HCT116 (cell line): ENCODE data around the gene SH2B2. TPM values are rescaled to one million over a fixed set of nuclear protein-coding genes. Genes with fewer than 3 reads are reported as not detected.

Source experiments
- ATAC-seq: fragments of 200-7000 bp; cut with Tn5 transposase; 2 replicates; pipeline ENCODE4 v1.9.1; 2020; ENCODE audit warnings: mild to moderate bottlenecking, moderate library complexity
- BruUV-seq: library from RNA; stranded (reverse); fragments of 400-500 nt; replicated peaks from 2 replicates; lab custom pipeline; 2021; lab: Mats Ljungman, UMichigan
- CTCF ChIA-PET: fragments of 300-600 bp; sonication (Branson Sonifier 250); formaldehyde crosslinking; loops from one replicate; lab custom pipeline; 2021; ENCODE audit warnings: antibody characterized with exemption; lab: Charles Lee
- POLR2A ChIA-PET: fragments of 300-600, 350-600 bp; sonication (Branson Sonifier 250); formaldehyde crosslinking; loops from one replicate; lab custom pipeline; 2021; ENCODE audit warnings: antibody characterized with exemption; lab: Charles Lee
- RAD21 ChIA-PET, 2 experiments: fragments of 300-600 bp; sonication (Branson Sonifier 250); formaldehyde crosslinking; loops; one replicate each; lab custom pipeline; 2023; ENCODE audit warnings: low total read pairs in 2 of 2; ENCODE audit not compliant: uncharacterized antibody in 2 of 2, unreplicated experiment in 2 of 2, low non-redundant PET in 1 of 2; lab: Charles Lee
- DNase-seq: peaks from one replicate; pipeline ENCODE4 v3.0.0-alpha.2; 2010; ENCODE audit warnings: low read depth, low spot score
- H2AFZ ChIP-seq: fragments of 200-600 bp; shearing (Covaris generic), sonication (generic); 2 replicates; pipeline ENCODE4 v1.6.1; 2017; ENCODE audit warnings: low read depth, mixed run types, mixed read lengths, antibody characterized with exemption, low read length; ENCODE audit not compliant: poor library complexity, severe bottlenecking
- H3K27ac ChIP-seq: 2 replicates; pipeline ENCODE4 v1.5.1; 2012; ENCODE audit warnings: low read depth, low read length
- H3K27me3 ChIP-seq: fragments of 200-600 bp; sonication (generic); 2 replicates; pipeline ENCODE4 v1.6.1; 2016; ENCODE audit warnings: mixed run types, low read length, mixed read lengths; ENCODE audit not compliant: insufficient read depth
- H3K36me3 ChIP-seq, 2 experiments: fragments of 200-500 bp in 1 of 2; fragments of 200-600 bp in 1 of 2; sonication (Bioruptor generic) in 1 of 2; sonication (generic) in 1 of 2; 2 replicates each; pipeline versions ENCODE4 v1.5.1 to v1.6.1; 2014 to 2016; ENCODE audit warnings: low read length in 2 of 2, inconsistent platforms in 1 of 2, mixed read lengths in 1 of 2, mixed run types in 1 of 2; ENCODE audit not compliant: insufficient read depth in 2 of 2, control insufficient read depth in 1 of 2
- H3K4me1 ChIP-seq, 2 experiments: fragments of 200-600 bp in 1 of 2; sonication (generic) in 1 of 2; 2 replicates each; pipeline versions ENCODE4 v1.5.1 to v1.6.1; 2012 to 2017; ENCODE audit warnings: low read length in 2 of 2, inconsistent platforms in 1 of 2, mild to moderate bottlenecking in 1 of 2, mixed read lengths in 1 of 2, mixed run types in 1 of 2, moderate library complexity in 1 of 2; ENCODE audit not compliant: insufficient read depth in 2 of 2, control insufficient read depth in 1 of 2
- H3K4me2 ChIP-seq: fragments of 200-600 bp; sonication (generic); 2 replicates; pipeline ENCODE4 v1.6.1; 2017; ENCODE audit warnings: mixed run types, low read length, mixed read lengths
- H3K4me3 ChIP-seq, 2 experiments: fragments of 200-600 bp in 1 of 2; sonication (generic) in 1 of 2; replicated peaks in 1 of 2; 2 replicates each; pipeline ENCODE4 v1.5.1; 2011 to 2016; ENCODE audit warnings: low read length in 2 of 2, control low read depth in 1 of 2, low read depth in 1 of 2, mild to moderate bottlenecking in 1 of 2, mixed read lengths in 1 of 2, mixed run types in 1 of 2
- H3K79me2 ChIP-seq: fragments of 200-600 bp; sonication (generic); 2 replicates; pipeline ENCODE4 v1.6.1; 2017; ENCODE audit warnings: mild to moderate bottlenecking, mixed run types, low read length, moderate library complexity, mixed read lengths; ENCODE audit not compliant: insufficient read depth
- H3K9ac ChIP-seq: fragments of 200-600 bp; sonication (generic); 2 replicates; pipeline ENCODE4 v1.6.1; 2016; ENCODE audit warnings: low read length, mixed read lengths
- H3K9me2 ChIP-seq: fragments of 200-600 bp; sonication (generic), shearing (Covaris generic); 2 replicates; pipeline ENCODE4 v1.6.1; 2017; ENCODE audit warnings: mixed run types, mild to moderate bottlenecking, moderate library complexity; ENCODE audit not compliant: insufficient read depth
- H3K9me3 ChIP-seq, 2 experiments: fragments of 200-500 bp in 1 of 2; fragments of 200-600 bp in 1 of 2; sonication (Bioruptor generic) in 1 of 2; sonication (generic) in 1 of 2; 2 replicates each; pipeline ENCODE4 v1.6.1; 2014 to 2017; ENCODE audit warnings: low read length in 2 of 2, mixed read lengths in 2 of 2, inconsistent platforms in 1 of 2, low read depth in 1 of 2, mild to moderate bottlenecking in 1 of 2, mixed run types in 1 of 2, moderate library complexity in 1 of 2; ENCODE audit not compliant: control insufficient read depth in 1 of 2, insufficient read depth in 1 of 2
- H4K20me1 ChIP-seq: fragments of 200-600 bp; sonication (generic), shearing (Covaris generic); 2 replicates; pipeline ENCODE4 v1.6.1; 2017; ENCODE audit warnings: mixed run types, mild to moderate bottlenecking, moderate library complexity; ENCODE audit not compliant: insufficient read depth
- RAD21 ChIP-seq: IDR thresholded peaks from 2 replicates; pipeline ENCODE4 v1.6.1; 2012; ENCODE audit warnings: low read depth, mild to moderate bottlenecking
- intact Hi-C: fragments of 100-400 bp; cut with micrococcal nuclease; formaldehyde crosslinking; loops from 2 replicates; pipeline ENCODE4 v1.10.0; 2022
- total RNA-seq: library from RNA; stranded (reverse); gene quantifications from one replicate; pipeline ENCODE4 v1.2.1, GENCODE V29; 2021; ENCODE audit not compliant: unreplicated experiment
- TF ChIP-seq, protein P1 (sequence below): IDR thresholded peaks from 2 replicates; pipeline ENCODE4 v1.6.1; 2012; ENCODE audit warnings: low read depth
- TF ChIP-seq, protein P2 (sequence below), 3 experiments: fragments of 200-600 bp in 1 of 3; sonication (generic) in 1 of 3; IDR thresholded peaks in 2 of 3; conservative IDR thresholded peaks in 1 of 3; 2 replicates each; pipeline ENCODE4 v1.5.1; 2012 to 2017; ENCODE audit warnings: low read depth in 2 of 3, low read length in 2 of 3, antibody characterized with exemption in 1 of 3, borderline replicate concordance in 1 of 3, control low read depth in 1 of 3, mild to moderate bottlenecking in 1 of 3, mixed read lengths in 1 of 3, mixed run types in 1 of 3, moderate library complexity in 1 of 3; ENCODE audit not compliant: insufficient read depth in 1 of 3

Gene SH2B2
- total RNA-seq, 1 experiment from 2014 or later: 11.8 TPM

DNA sequence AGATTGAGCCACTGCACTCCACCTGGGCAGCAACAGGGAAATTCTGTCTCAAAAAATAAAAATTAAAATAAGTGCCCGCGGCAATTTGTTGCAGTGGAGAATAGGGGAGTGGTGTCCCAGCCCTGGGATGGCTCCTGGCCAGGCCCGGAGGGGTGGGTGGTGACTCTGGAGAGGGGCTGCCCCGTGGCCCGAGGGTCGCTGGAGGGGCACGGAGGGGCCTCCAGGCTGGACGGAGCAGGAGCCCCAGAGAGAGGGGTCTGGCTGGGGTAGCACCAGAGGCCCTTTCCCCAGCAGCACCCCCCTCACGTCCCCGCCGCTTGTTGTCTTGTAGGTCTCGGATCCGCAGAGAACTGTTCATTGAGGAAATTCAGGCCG is 38.6 kb upstream of the SH2B2 start (continued):
- TF ChIP-seq, protein P1, sequence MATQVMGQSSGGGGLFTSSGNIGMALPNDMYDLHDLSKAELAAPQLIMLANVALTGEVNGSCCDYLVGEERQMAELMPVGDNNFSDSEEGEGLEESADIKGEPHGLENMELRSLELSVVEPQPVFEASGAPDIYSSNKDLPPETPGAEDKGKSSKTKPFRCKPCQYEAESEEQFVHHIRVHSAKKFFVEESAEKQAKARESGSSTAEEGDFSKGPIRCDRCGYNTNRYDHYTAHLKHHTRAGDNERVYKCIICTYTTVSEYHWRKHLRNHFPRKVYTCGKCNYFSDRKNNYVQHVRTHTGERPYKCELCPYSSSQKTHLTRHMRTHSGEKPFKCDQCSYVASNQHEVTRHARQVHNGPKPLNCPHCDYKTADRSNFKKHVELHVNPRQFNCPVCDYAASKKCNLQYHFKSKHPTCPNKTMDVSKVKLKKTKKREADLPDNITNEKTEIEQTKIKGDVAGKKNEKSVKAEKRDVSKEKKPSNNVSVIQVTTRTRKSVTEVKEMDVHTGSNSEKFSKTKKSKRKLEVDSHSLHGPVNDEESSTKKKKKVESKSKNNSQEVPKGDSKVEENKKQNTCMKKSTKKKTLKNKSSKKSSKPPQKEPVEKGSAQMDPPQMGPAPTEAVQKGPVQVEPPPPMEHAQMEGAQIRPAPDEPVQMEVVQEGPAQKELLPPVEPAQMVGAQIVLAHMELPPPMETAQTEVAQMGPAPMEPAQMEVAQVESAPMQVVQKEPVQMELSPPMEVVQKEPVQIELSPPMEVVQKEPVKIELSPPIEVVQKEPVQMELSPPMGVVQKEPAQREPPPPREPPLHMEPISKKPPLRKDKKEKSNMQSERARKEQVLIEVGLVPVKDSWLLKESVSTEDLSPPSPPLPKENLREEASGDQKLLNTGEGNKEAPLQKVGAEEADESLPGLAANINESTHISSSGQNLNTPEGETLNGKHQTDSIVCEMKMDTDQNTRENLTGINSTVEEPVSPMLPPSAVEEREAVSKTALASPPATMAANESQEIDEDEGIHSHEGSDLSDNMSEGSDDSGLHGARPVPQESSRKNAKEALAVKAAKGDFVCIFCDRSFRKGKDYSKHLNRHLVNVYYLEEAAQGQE: no peak

DNA sequence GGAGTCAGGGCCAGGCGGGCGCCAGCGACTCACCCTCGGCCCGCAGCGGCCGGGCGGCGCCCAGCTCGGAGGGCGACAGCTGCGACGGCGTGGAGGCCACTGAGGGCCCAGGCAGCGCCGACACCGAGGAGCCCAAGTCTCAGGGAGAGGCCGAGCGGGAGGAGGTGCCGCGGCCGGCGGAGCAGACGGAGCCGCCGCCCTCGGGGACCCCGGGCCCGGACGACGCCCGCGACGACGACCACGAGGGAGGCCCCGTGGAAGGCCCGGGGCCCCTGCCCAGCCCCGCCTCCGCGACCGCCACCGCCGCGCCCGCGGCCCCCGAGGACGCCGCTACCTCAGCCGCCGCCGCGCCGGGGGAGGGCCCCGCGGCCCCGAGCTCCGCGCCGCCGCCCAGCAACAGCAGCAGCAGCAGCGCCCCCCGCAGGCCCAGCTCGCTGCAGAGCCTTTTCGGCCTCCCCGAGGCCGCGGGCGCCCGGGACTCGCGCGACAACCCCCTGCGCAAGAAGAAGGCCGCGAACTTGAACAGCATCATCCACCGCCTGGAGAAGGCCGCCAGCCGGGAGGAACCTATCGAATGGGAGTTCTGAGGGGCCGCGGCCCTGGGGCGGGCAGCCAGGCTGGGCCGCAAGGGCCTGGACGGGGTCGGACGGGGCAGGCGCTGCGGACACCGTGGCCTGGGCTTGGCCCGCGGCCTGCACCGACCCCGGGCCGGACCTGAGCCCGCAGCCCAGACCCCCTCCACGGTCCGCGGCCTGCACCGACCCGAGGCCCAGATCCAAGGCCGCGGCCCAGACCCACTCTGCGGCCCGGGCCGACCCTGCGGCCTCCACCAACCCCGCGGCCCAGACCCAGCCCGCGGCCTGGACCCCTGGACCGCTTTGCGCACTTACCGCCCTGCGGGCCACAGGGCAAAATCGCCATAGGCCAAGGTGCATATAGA is 37.9 kb upstream of the SH2B2 start:
- Histone ChIP-seq H3K27ac (no peak overlapping the region), H3K79me2 (no peaks in the 10 kb centered on the region), H3K9ac (no peak overlapping the region), H2AFZ (no peak overlapping the region), H3K4me2 (no peak overlapping the region), H3K9me2 (no peaks in the 10 kb centered on the region), H3K4me3 (no peak overlapping the region), H4K20me1 (no peaks in the 10 kb centered on the region), H3K27me3 (no peaks in the 10 kb centered on the region), H3K9me3 (no peaks in the 10 kb centered on the region), H3K36me3 (peaks cover 0 to 3% of the 10 kb centered on the region in 2 experiments; a peak in 1 of 4 replicates), H3K4me1 (no peaks in the 10 kb centered on the region)
- ChIA-PET RAD21 (no interaction called here), POLR2A (no interaction called here), CTCF (no interaction called here)
- ATAC-seq (no peak), DNase-seq (no peak)
- intact Hi-C loops: no loop called here
- no peak for TF ChIP-seq RAD21
- TF ChIP-seq, protein P2, sequence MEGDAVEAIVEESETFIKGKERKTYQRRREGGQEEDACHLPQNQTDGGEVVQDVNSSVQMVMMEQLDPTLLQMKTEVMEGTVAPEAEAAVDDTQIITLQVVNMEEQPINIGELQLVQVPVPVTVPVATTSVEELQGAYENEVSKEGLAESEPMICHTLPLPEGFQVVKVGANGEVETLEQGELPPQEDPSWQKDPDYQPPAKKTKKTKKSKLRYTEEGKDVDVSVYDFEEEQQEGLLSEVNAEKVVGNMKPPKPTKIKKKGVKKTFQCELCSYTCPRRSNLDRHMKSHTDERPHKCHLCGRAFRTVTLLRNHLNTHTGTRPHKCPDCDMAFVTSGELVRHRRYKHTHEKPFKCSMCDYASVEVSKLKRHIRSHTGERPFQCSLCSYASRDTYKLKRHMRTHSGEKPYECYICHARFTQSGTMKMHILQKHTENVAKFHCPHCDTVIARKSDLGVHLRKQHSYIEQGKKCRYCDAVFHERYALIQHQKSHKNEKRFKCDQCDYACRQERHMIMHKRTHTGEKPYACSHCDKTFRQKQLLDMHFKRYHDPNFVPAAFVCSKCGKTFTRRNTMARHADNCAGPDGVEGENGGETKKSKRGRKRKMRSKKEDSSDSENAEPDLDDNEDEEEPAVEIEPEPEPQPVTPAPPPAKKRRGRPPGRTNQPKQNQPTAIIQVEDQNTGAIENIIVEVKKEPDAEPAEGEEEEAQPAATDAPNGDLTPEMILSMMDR (IDR thresholded peaks at IDR 0.05 in 2 of 3, conservative IDR thresholded peaks at IDR 0.05 in 1 of 3; ENCODE audit: borderline replicate concordance in 1 of 3, insufficient read depth in 1 of 3, low read depth in 2 of 3, low read length in 2 of 3): 0 out of 6 replicates have a peak, but pooled peaks of 1 of the 3 experiments have one; percentile 10
- no TSS peak for BruUV-seq
